Umbilical cord (tissue), 2 donors: Measurements from ENCODE around the gene ISG20. TPM values are rescaled to one million over a fixed set of nuclear protein-coding genes. Genes with fewer than 3 reads are reported as not detected.

Source experiments
- DNase-seq: peaks from one replicate; pipeline ENCODE4 v3.0.0-alpha.2; 2015; ENCODE audit warnings: low spot score
- total RNA-seq: library from RNA; depleted of rRNA; stranded (reverse); fragments of >200 nt; gene quantifications from one replicate; pipeline ENCODE4 v1.2.3, GENCODE V29; 2014; ENCODE audit warnings: low replicate concordance; ENCODE audit not compliant: insufficient read depth

ISG20 gene
- total RNA-seq, 1 donor from 2014 or later, result 4.6 TPM

GRCh38 chr15:88653200-88654064 is 14.6 kb downstream of the ISG20 start:
- DNase-seq, result no peak

- DNase-seq, result no peak
Observed at GRCh38 chr15:88654430-88655102, 15.8 kb downstream of the ISG20 start.

- no peak for DNase-seq
Observed at GRCh38 chr15:88655103-88655553, 16.3 kb downstream of the ISG20 start.

GRCh38 chr15:88655800-88656488 is 17.1 kb downstream of the ISG20 start:
- no peak for DNase-seq

- DNase-seq, result no peak
Observed at GRCh38 chr15:88656760-88657221, 18.0 kb downstream of the ISG20 start.

GRCh38 chr15:88657326-88658069 is 18.7 kb downstream of the ISG20 start:
- peak; percentile 33 for DNase-seq

- no peak for DNase-seq
Observed at GRCh38 chr15:88658070-88658965, 19.5 kb downstream of the ISG20 start.

- peak; percentile 84 for DNase-seq
Observed at GRCh38 chr15:88658972-88659931, 20.4 kb downstream of the ISG20 start.

- peak; percentile 50 for DNase-seq
Observed at GRCh38 chr15:88661041-88661700, 22.4 kb downstream of the ISG20 start.

- peak; percentile 44 for DNase-seq
Observed at GRCh38 chr15:88661761-88662556, 23.1 kb downstream of the ISG20 start.

- no peak for DNase-seq
Observed at GRCh38 chr15:88663141-88663621, 24.4 kb downstream of the ISG20 start.

- peak; percentile 41 for DNase-seq
Observed at GRCh38 chr15:88664151-88664778, 25.4 kb downstream of the ISG20 start.

GRCh38 chr15:88674661-88675060 is 35.8 kb downstream of the ISG20 start:
- DNase-seq, result no peak

GRCh38 chr15:88678755-88679154 is 39.9 kb downstream of the ISG20 start:
- DNase-seq, result no peak

- DNase-seq, result peak; percentile 43
Observed at GRCh38 chr15:88680241-88681001, 41.6 kb downstream of the ISG20 start.

GRCh38 chr15:88681610-88682221 is 42.9 kb downstream of the ISG20 start:
- no peak for DNase-seq
